Posterior vena cava (tissue), 2 donors: Measurements from ENCODE around the gene INSR. TPM values are rescaled to one million over a fixed set of nuclear protein-coding genes. Genes with fewer than 3 reads are reported as not detected.
"Not testable (repeated sequence)": the region's sequence is repeated elsewhere in the genome, so short reads cannot be mapped to it uniquely, and the experiment has no call there.

Experiments used
- DNase-seq: peaks from one replicate; pipeline ENCODE4 v3.0.0-alpha.2; 2020; ENCODE audit warnings: low spot score
- intact Hi-C, 2 donors: fragments of 100-400 bp; cut with DNase I; formaldehyde crosslinking; loops; one replicate each; pipeline versions ENCODE4 v1.14.1 to v1.14.2; 2022 to 2023
- total RNA-seq, 2 donors: library from RNA; stranded (reverse); fragmentation: NEBNext Ultra II Directional; extraction: Animal tissue kit (Norgen Biotek cat#: 25700); gene quantifications; one replicate each; pipeline ENCODE4 v1.2.1, GENCODE V29; 2021
- donor health status: DM: yes; HTN: yes; CAD: no.
- donor health status: DM: yes; HTN: yes; CAD: no.

The INSR gene
- total RNA-seq, 2 donors from 2014 or later, result 47.5 to 63.0 TPM

GRCh38 chr19:7209597-7210325 lies 84.5 kb downstream of the INSR start:
- not testable (repeated sequence) for DNase-seq
- intact Hi-C loops, result loop anchor here in 1 of 2 donors (5.0 kb wide), 1 partner anchor 38 kb away; no protein-coding TSS in a partner anchor

GRCh38 chr19:7209036-7209435 lies 85.2 kb downstream of the INSR start:
- intact Hi-C loops, DNase-seq: not testable (repeated sequence)

- no peak for DNase-seq
- intact Hi-C loops, result no loop called here
Observed at GRCh38 chr19:7203332-7203731, 90.9 kb downstream of the INSR start.

GRCh38 chr19:7202888-7203287 lies 91.3 kb downstream of the INSR start:
- intact Hi-C loops, result no loop called here
- DNase-seq, result no peak

GRCh38 chr19:7200736-7201135 lies 93.5 kb downstream of the INSR start:
- no peak for DNase-seq
- intact Hi-C loops, result no loop called here

- DNase-seq, result no peak
- intact Hi-C loops, result loop anchor here (2.0 kb wide), 1 partner anchor 93 kb away; no protein-coding TSS in a partner anchor
Observed at GRCh38 chr19:7199613-7200533, 94.3 kb downstream of the INSR start.

- intact Hi-C loops, result loop anchor here (2.0 kb wide), 1 partner anchor 95 kb away; no protein-coding TSS in a partner anchor
- peak; percentile 98 for DNase-seq
Observed at GRCh38 chr19:7197760-7198696, 96.2 kb downstream of the INSR start.

GRCh38 chr19:7197119-7197759 lies 97.0 kb downstream of the INSR start:
- peak; percentile 98 for DNase-seq
- intact Hi-C loops, result no loop called here

GRCh38 chr19:7196763-7197118 lies 97.5 kb downstream of the INSR start:
- intact Hi-C loops, result no loop called here
- peak; percentile 86 for DNase-seq

GRCh38 chr19:7195046-7195445 lies 99.2 kb downstream of the INSR start:
- intact Hi-C loops, result loop anchor here in 1 of 2 donors (2.0 kb wide), 1 partner anchor 44 kb away; no protein-coding TSS in a partner anchor
- no peak for DNase-seq

- intact Hi-C loops, result loop anchor here in 1 of 2 donors (2.0 kb wide), 1 partner anchor 44 kb away; no protein-coding TSS in a partner anchor
Observed at GRCh38 chr19:7194566-7194965, 99.6 kb downstream of the INSR start.

GRCh38 chr19:7191946-7192691 lies 102.1 kb downstream of the INSR start:
- DNase-seq, result no peak
- intact Hi-C loops, result no loop called here

More at GRCh38 chr19:7194566-7194965, 99.6 kb downstream of the INSR start:
- DNase-seq, result no peak

GRCh38 chr19:7188698-7189629 lies 105.2 kb downstream of the INSR start:
- intact Hi-C loops, result no loop called here
- no peak for DNase-seq

GRCh38 chr19:7187605-7188339 lies 106.4 kb downstream of the INSR start:
- intact Hi-C loops, result no loop called here
- no peak for DNase-seq

GRCh38 chr19:7182489-7182888 lies 111.7 kb downstream of the INSR start:
- DNase-seq, result no peak
- intact Hi-C loops, result no loop called here

- intact Hi-C loops, result no loop called here
- no peak for DNase-seq
Observed at GRCh38 chr19:7179917-7180306, 114.3 kb downstream of the INSR start.
